ENCODE measurements around the gene HPDL.
A peak's percentile ranks its signal among the peaks of the same experiment; 100 is the strongest.
"Not testable (repeated sequence)": the region's sequence is repeated elsewhere in the genome, so short reads cannot be mapped to it uniquely, and the experiment has no call there.

The HPDL gene

DNA sequence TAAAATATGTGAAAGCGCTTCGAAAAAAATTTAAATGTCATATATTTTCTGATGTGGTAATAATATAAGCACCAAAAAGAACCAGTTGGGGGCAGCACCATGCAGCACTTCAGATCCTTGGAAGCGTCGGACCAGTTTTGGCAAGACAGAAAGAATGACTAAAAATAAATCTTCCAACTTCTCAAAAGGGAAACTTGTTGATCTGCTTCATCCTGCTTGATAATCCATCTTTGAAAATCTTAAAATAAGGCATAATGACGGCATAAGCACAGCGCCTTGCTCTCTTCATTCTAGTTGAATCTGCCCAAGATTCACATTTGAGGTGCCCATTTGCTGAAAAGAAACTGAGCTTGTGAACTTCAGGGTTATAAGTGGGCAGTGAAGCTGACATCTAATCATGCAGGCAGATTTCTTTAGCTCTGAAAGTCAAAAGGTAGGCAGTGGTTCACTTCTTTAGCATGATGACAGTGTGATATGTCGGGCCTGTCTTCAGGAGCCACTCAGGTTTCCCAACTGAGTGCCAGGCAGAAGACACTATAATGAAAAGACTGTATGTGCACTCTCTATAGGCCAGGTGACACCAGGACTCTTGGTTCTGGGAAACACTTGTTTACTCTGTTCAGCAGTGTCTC lies 33.3 kb downstream of the HPDL start:
- TF ChIP-seq, protein P1, sequence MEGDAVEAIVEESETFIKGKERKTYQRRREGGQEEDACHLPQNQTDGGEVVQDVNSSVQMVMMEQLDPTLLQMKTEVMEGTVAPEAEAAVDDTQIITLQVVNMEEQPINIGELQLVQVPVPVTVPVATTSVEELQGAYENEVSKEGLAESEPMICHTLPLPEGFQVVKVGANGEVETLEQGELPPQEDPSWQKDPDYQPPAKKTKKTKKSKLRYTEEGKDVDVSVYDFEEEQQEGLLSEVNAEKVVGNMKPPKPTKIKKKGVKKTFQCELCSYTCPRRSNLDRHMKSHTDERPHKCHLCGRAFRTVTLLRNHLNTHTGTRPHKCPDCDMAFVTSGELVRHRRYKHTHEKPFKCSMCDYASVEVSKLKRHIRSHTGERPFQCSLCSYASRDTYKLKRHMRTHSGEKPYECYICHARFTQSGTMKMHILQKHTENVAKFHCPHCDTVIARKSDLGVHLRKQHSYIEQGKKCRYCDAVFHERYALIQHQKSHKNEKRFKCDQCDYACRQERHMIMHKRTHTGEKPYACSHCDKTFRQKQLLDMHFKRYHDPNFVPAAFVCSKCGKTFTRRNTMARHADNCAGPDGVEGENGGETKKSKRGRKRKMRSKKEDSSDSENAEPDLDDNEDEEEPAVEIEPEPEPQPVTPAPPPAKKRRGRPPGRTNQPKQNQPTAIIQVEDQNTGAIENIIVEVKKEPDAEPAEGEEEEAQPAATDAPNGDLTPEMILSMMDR (IDR thresholded peaks at IDR 0.05; ENCODE audit: low read depth, low read length), result peak; percentile 27
- TF ChIP-seq, protein P2, sequence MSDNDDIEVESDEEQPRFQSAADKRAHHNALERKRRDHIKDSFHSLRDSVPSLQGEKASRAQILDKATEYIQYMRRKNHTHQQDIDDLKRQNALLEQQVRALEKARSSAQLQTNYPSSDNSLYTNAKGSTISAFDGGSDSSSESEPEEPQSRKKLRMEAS (IDR thresholded peaks at IDR 0.05; ENCODE audit: low read depth, low read length), result no peak
- no peak overlapping the region for H3K4me3 ChIP-seq (ENCODE audit: low read depth, low read length)
- peak; percentile 71 for DNase-seq (ENCODE audit: low read depth)

DNA sequence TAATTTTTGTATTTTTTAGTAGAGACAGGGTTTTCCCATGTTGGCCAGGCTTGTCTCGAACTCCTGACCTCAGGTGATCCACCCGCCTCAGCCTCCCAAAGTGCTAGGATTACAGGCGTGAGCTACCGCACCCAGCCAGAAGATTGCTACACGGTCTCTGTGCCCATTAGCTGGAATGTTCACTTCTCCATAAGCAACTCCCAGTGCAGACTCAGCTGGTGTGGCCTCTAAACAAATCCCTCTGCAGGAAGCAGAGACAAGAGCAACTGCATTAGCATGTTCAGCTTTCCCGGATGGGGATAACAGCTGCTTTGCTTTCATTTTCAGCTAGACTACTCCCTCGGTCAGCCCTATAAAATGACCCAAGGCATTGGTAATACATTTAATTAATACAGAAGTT lies 34.3 kb downstream of the HPDL start:
- DNase-seq (ENCODE audit: low read depth); H3K4me3 ChIP-seq (ENCODE audit: low read depth, low read length): not testable (repeated sequence)

DNA sequence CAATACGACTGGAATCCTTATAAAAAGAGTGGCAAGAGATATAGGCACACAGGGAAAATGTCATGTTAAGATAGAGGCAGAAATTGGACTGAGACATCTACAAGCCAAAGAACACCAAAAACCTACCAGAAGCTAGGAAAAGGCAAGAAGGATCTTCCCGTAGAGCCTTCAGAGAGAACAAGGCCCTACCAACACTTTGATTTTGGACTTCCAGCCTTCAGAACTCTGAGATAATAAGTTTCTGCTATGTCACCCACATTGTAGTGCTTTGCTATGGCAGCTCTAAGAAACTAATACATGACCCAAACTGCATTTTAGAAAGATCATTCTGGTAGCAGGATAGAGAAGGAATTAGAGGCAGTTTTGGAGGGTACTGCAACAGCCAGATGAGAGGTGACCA lies 37.6 kb downstream of the HPDL start:
- TF ChIP-seq, protein P2 (IDR thresholded peaks at IDR 0.05; ENCODE audit: low read depth, low read length), result no peak
- TF ChIP-seq POLR2A (IDR thresholded peaks at IDR 0.05; ENCODE audit: extremely low read depth, insufficient read length), result no peak
- TF ChIP-seq, protein P1 (IDR thresholded peaks at IDR 0.05; ENCODE audit: low read depth, low read length), result no peak
- TF ChIP-seq MYC (IDR thresholded peaks at IDR 0.05; ENCODE audit: low read depth, low read length), result no peak
- no peak overlapping the region for H3K4me3 ChIP-seq (ENCODE audit: low read depth, low read length)
- DNase-seq (ENCODE audit: low read depth), result no peak

DNA sequence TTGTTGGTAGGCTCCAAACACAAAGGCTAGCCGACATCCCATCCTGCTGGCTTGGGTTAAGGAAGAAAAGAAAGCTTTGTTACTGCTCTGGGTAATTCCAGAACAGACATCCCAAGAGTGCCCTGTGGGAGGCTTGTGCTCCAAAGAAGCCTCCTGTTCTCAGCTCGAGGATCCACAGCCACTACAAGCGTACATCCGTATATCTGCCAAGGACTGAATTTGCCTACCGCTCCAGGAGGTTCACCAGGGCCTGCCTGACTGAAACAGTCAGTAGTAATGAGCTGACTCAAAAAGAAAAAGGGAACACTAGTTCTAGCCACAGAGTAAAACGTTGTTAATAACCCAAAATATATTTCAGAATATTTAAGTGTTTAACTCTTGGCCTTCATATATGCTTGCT lies 38.4 kb downstream of the HPDL start:
- no peak overlapping the region for H3K4me3 ChIP-seq (ENCODE audit: low read depth, low read length)
- DNase-seq (ENCODE audit: low read depth), result no peak
- TF ChIP-seq, protein P2 (IDR thresholded peaks at IDR 0.05; ENCODE audit: low read depth, low read length), result no peak
- TF ChIP-seq, protein P1 (IDR thresholded peaks at IDR 0.05; ENCODE audit: low read depth, low read length), result no peak
- TF ChIP-seq MYC (IDR thresholded peaks at IDR 0.05; ENCODE audit: low read depth, low read length) (no peak), POLR2A (IDR thresholded peaks at IDR 0.05; ENCODE audit: extremely low read depth, insufficient read length) (no peak)

DNA sequence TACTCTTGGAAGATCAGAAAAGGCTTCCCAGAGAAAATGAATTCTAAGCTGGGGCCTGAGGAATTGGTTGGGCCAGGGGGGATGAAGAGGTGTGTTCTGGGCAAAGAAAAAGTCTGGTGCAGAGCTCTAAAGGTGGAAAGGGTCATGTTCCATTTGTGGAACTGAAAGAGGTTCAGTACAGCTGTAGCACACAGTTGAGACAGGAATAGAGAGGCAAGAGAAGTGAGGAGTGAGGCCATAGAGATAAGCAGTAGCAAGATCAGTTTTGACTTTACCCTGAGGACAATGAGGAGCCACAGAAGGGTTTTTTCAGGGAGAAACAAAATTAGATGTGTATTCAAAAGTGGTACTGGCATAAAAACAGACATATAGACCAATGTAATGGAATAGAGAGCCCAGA lies 43.9 kb downstream of the HPDL start:
- no peak for DNase-seq (ENCODE audit: low read depth)

DNA sequence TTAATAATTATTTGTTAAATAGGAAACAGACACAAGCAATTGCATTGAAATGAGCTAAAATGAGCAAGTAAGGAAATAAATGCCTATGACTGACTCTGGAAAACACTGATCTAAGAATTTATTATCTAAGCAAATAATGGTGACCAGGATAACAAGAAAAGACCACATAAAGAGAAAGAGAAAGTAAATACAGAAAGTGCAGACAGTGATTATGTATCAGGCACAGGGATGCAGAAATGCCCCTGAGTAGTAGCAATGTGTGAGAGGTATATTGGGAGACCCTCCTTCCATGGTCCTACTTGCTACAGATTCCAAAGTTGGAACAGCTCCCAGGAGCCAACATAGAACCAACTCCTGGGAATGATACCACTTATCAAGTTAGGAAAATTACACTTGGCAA lies 46.9 kb downstream of the HPDL start:
- TF ChIP-seq MYC (IDR thresholded peaks at IDR 0.05; ENCODE audit: low read depth, low read length), result no peak
- TF ChIP-seq, protein P2 (IDR thresholded peaks at IDR 0.05; ENCODE audit: low read depth, low read length), result no peak
- TF ChIP-seq, protein P1 (IDR thresholded peaks at IDR 0.05; ENCODE audit: low read depth, low read length), result no peak
- TF ChIP-seq POLR2A (IDR thresholded peaks at IDR 0.05; ENCODE audit: extremely low read depth, insufficient read length), result no peak
- no peak for DNase-seq (ENCODE audit: low read depth)
- no peak overlapping the region for H3K4me3 ChIP-seq (ENCODE audit: low read depth, low read length)

More for the DNA sequence above, 43.9 kb downstream of the HPDL start:
- TF ChIP-seq, protein P2 (IDR thresholded peaks at IDR 0.05; ENCODE audit: low read depth, low read length), result no peak
- TF ChIP-seq POLR2A (IDR thresholded peaks at IDR 0.05; ENCODE audit: extremely low read depth, insufficient read length) (no peak), MYC (IDR thresholded peaks at IDR 0.05; ENCODE audit: low read depth, low read length) (no peak)
- TF ChIP-seq, protein P1 (IDR thresholded peaks at IDR 0.05; ENCODE audit: low read depth, low read length), result no peak
- H3K4me3 ChIP-seq (ENCODE audit: low read depth, low read length), result no peak overlapping the region

Measured in NB4 (cell line).